Inflammatory macrophage treated with lipopolysaccharide for 1 hour (primary cell): Measurements from ENCODE around the gene UQCRHL.

Source experiments
- DNase-seq, 2 donors: peaks; one replicate each; pipeline ENCODE4 v3.0.0-alpha.2; 2020 to 2022

The UQCRHL gene

GRCh38 chr1:15796086-15796462 is 11.4 kb downstream of the UQCRHL start:
- DNase-seq: no peak

GRCh38 chr1:15788624-15789301 is 18.7 kb downstream of the UQCRHL start:
- peak; percentile 80 to 93 for DNase-seq

GRCh38 chr1:15786581-15786980 is 20.9 kb downstream of the UQCRHL start:
- no peak for DNase-seq

GRCh38 chr1:15785683-15786082 is 21.8 kb downstream of the UQCRHL start:
- no peak for DNase-seq

GRCh38 chr1:15777909-15778707 is 29.3 kb downstream of the UQCRHL start:
- DNase-seq: no peak

- no peak for DNase-seq
Measured at GRCh38 chr1:15775706-15776105, 31.7 kb downstream of the UQCRHL start.

GRCh38 chr1:15771836-15772515 is 35.5 kb downstream of the UQCRHL start:
- DNase-seq: no peak

GRCh38 chr1:15770313-15770962 is 37.0 kb downstream of the UQCRHL start:
- no peak for DNase-seq

GRCh38 chr1:15768388-15768787 is 39.1 kb downstream of the UQCRHL start:
- DNase-seq: no peak

GRCh38 chr1:15767941-15768340 is 39.5 kb downstream of the UQCRHL start:
- DNase-seq: no peak

- DNase-seq: no peak
Measured at GRCh38 chr1:15765495-15766194, 41.8 kb downstream of the UQCRHL start.

GRCh38 chr1:15764890-15765289 is 42.6 kb downstream of the UQCRHL start:
- DNase-seq: no peak

- DNase-seq: no peak
Measured at GRCh38 chr1:15764269-15764764, 43.1 kb downstream of the UQCRHL start.

GRCh38 chr1:15762546-15762945 is 44.9 kb downstream of the UQCRHL start:
- no peak for DNase-seq

GRCh38 chr1:15761366-15762128 is 45.9 kb downstream of the UQCRHL start:
- DNase-seq: no peak

- DNase-seq: no peak
Measured at GRCh38 chr1:15760520-15761211, 46.8 kb downstream of the UQCRHL start.

- no peak for DNase-seq
Measured at GRCh38 chr1:15758953-15759661, 48.3 kb downstream of the UQCRHL start.

- DNase-seq: no peak
Measured at GRCh38 chr1:15758343-15758931, 49.0 kb downstream of the UQCRHL start, which contains the start of gene FBLIM1. Gene FBLIM1 (plus strand): TSS chr1:15758795. CDS start chr1:15764984, 6,189 bp downstream.

- DNase-seq: no peak
Measured at GRCh38 chr1:15757575-15758342, 49.7 kb downstream of the UQCRHL start.
